ENCODE data around the gene CDNF. TPM values are rescaled to one million over a fixed set of nuclear protein-coding genes. Genes with fewer than 3 reads are reported as not detected.

CDNF gene
- total and polyA plus RNA-seq, 2 experiments from 2014 or later, result 2.4 to 7.6 TPM

DNA sequence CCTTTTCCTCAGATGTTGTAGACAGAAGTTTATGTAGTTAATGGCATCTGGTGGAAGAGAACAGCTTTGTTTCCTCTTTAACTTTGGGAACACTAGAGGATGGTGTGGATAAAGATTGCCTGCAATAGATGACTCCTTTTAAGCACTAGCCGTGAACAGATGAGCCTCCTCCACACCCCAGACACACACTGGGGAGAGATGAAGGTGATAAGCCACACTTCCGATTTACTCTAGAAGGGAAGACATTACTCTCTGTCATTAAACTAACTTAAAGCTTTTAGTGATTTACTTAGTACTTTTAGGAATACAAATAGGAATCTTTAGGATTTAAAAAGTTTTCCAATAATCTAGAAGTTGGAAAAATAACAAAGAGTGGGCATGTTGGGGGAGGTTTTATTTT lies 7.1 kb upstream of the CDNF start:
- Histone ChIP-seq H4K20me1 (ENCODE audit: insufficient read depth, poor library complexity, severe bottlenecking) (no peaks in the 10 kb centered on the region), H3K4me1 (ENCODE audit: insufficient read depth) (no peaks in the 10 kb centered on the region), H3K9me3 (ENCODE audit: low read depth) (no peaks in the 10 kb centered on the region), H2AFZ (no peak overlapping the region), H3K27ac (no peak overlapping the region), H3K9me2 (replicated peaks; ENCODE audit: insufficient read depth) (no peaks in the 10 kb centered on the region), H3K36me3 (replicated peaks; ENCODE audit: insufficient read depth, low read depth) (no peaks in the 10 kb centered on the region), H3K4me2 (no peak overlapping the region), H3K27me3 (no peaks in the 10 kb centered on the region), H3K79me2 (peaks cover 14% of the 10 kb centered on the region), H3K4me3 (no peak overlapping the region)
- 82% methylated on average over 2 of the region's 2 CpGs for WGBS (ENCODE audit: low lambda C conversion rate, missing lambda C conversion rate)
- TF ChIP-seq, protein P1, sequence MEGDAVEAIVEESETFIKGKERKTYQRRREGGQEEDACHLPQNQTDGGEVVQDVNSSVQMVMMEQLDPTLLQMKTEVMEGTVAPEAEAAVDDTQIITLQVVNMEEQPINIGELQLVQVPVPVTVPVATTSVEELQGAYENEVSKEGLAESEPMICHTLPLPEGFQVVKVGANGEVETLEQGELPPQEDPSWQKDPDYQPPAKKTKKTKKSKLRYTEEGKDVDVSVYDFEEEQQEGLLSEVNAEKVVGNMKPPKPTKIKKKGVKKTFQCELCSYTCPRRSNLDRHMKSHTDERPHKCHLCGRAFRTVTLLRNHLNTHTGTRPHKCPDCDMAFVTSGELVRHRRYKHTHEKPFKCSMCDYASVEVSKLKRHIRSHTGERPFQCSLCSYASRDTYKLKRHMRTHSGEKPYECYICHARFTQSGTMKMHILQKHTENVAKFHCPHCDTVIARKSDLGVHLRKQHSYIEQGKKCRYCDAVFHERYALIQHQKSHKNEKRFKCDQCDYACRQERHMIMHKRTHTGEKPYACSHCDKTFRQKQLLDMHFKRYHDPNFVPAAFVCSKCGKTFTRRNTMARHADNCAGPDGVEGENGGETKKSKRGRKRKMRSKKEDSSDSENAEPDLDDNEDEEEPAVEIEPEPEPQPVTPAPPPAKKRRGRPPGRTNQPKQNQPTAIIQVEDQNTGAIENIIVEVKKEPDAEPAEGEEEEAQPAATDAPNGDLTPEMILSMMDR (IDR thresholded peaks at IDR 0.05; ENCODE audit: poor library complexity), result no peak
- TF ChIP-seq EZH2 (IDR thresholded peaks at IDR 0.05; ENCODE audit: borderline replicate concordance) (no peak), EZH2phosphoT487 (IDR thresholded peaks at IDR 0.05; ENCODE audit: low read depth, severe bottlenecking, unreplicated experiment) (no peak)
- DNase-seq (ENCODE audit: low spot score), result no peak

DNA sequence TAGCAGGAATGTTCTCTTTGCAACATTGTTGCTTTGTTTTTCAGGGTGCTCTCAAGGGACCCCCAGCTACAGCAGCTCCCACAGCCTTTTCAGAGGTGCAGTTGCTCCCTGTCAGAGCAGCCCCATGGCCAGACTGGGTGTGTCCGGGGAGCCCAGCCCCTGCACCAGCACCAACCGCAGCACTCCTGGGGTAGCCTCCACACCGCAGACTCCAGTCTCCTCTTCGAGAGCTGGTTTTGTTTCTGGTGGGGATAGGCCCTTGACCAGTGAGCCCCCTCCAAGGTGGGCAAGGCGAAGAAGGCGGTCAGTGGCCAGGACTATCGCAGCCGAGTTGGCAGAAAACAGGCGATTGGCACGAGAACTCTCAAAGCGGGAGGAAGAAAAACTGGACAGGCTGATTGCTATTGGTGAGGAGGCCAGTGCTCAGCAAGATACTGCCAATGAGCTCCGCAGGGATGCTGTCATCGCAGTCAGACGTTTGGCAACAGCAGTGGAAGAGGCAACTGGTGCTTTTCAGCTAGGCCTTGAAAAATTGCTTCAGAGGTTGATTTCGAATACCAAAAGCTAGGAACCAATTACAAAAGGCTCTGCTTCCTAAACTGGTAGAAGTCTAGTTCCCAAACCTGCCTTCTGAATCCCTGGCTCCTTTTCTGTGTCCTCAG lies 5.6 kb upstream of the CDNF start:
- H3K27ac ChIP-seq, result no peak overlapping the region
- 96% methylated on average over 15 of the region's 15 CpGs for WGBS (ENCODE audit: low lambda C conversion rate, missing lambda C conversion rate)

DNA sequence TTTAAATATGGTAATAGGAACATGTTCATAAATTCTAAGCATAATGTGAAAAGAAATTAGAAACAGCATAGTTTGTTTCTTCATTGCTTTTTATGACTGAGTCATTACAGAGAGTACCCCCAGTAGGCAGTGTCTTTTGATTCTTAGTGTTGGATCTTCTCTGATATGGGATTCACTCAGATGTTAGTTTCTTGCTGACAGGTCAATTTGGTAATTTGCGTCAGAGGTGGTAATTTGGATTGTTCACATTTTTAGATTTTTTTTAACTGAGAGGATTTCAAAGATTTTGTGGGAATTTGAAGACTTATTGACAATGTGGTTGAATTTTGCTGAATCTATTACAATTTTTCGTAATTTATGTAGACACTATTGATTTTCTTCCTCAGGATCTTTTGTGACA lies 2.3 kb upstream of the CDNF start:
- H3K4me2 ChIP-seq, result peak overlapping the region; percentile 94
- no peaks in the 10 kb centered on the region for H3K9me3 ChIP-seq (ENCODE audit: low read depth)
- H3K27me3 ChIP-seq, result no peaks in the 10 kb centered on the region
- no peak overlapping the region for H2AFZ ChIP-seq
- H3K36me3 ChIP-seq (replicated peaks; ENCODE audit: insufficient read depth, low read depth), result no peaks in the 10 kb centered on the region
- peaks cover 34% of the 10 kb centered on the region for H3K79me2 ChIP-seq
- no peak overlapping the region for H3K27ac ChIP-seq
- no peak overlapping the region for H3K4me3 ChIP-seq
- TF ChIP-seq, protein P1 (IDR thresholded peaks at IDR 0.05; ENCODE audit: poor library complexity), result no peak
- TF ChIP-seq EZH2phosphoT487 (IDR thresholded peaks at IDR 0.05; ENCODE audit: low read depth, severe bottlenecking, unreplicated experiment), result no peak
- no peak for TF ChIP-seq EZH2 (IDR thresholded peaks at IDR 0.05; ENCODE audit: borderline replicate concordance)
- peaks cover 9% of the 10 kb centered on the region for H3K4me1 ChIP-seq (ENCODE audit: insufficient read depth)
- WGBS (ENCODE audit: low lambda C conversion rate, missing lambda C conversion rate), result 94% methylated on average over 2 of the region's 2 CpGs
- no peaks in the 10 kb centered on the region for H3K9me2 ChIP-seq (replicated peaks; ENCODE audit: insufficient read depth)
- DNase-seq (ENCODE audit: low spot score), result no peak
- H4K20me1 ChIP-seq (ENCODE audit: insufficient read depth, poor library complexity, severe bottlenecking), result no peaks in the 10 kb centered on the region

More for the DNA sequence above, 5.6 kb upstream of the CDNF start:
- H3K79me2 ChIP-seq, result peaks cover 29% of the 10 kb centered on the region
- H3K9me2 ChIP-seq (replicated peaks; ENCODE audit: insufficient read depth), result no peaks in the 10 kb centered on the region
- TF ChIP-seq, protein P1 (IDR thresholded peaks at IDR 0.05; ENCODE audit: poor library complexity), result no peak
- no peak for TF ChIP-seq EZH2 (IDR thresholded peaks at IDR 0.05; ENCODE audit: borderline replicate concordance)
- no peaks in the 10 kb centered on the region for H3K36me3 ChIP-seq (replicated peaks; ENCODE audit: insufficient read depth, low read depth)
- H3K27me3 ChIP-seq, result no peaks in the 10 kb centered on the region
- no peak overlapping the region for H2AFZ ChIP-seq
- H3K9me3 ChIP-seq (ENCODE audit: low read depth), result no peaks in the 10 kb centered on the region
- DNase-seq (ENCODE audit: low spot score), result no peak
- no peak overlapping the region for H3K4me2 ChIP-seq
- no peaks in the 10 kb centered on the region for H4K20me1 ChIP-seq (ENCODE audit: insufficient read depth, poor library complexity, severe bottlenecking)
- H3K4me1 ChIP-seq (ENCODE audit: insufficient read depth), result no peaks in the 10 kb centered on the region
- no peak overlapping the region for H3K4me3 ChIP-seq

All from hepatocyte (in vitro differentiated cells).